Activated B cell treated with CpG ODN at 0.5 μM for 24 hours (primary cell): ENCODE measurements around the gene CFAP299. TPM values are rescaled to one million over a fixed set of nuclear protein-coding genes. Genes with fewer than 3 reads are reported as not detected.
"Not testable (repeated sequence)": the region's sequence is repeated elsewhere in the genome, so short reads cannot be mapped to it uniquely, and the experiment has no call there.

ENCODE experiments used
- ATAC-seq: fragments of 200-7000 bp; cut with Tn5 transposase; one replicate; pipeline ENCODE4 v1.10.0; 2021; ENCODE audit warnings: low read depth, mild to moderate bottlenecking, moderate library complexity
- CTCF ChIA-PET: fragments of 350-600 bp; sonication (Branson Sonifier 250); formaldehyde crosslinking; loops from one replicate; lab custom pipeline; 2021; ENCODE audit warnings: antibody characterized with exemption; lab: Charles Lee
- POLR2A ChIA-PET: fragments of 350-600 bp; sonication (Branson Sonifier 250); formaldehyde crosslinking; loops from one replicate; lab custom pipeline; 2021; ENCODE audit warnings: antibody characterized with exemption; lab: Charles Lee
- DNase-seq: peaks from one replicate; pipeline ENCODE4 v3.0.0; 2022
- H3K27ac Mint-ChIP-seq: one replicate; pipeline ENCODE4 v1.8.0; 2020; ENCODE audit warnings: mixed read lengths
- H3K27me3 Mint-ChIP-seq: one replicate; pipeline ENCODE4 v1.8.0; 2021; ENCODE audit warnings: mixed read lengths
- H3K36me3 Mint-ChIP-seq: one replicate; pipeline ENCODE4 v1.8.0; 2021; ENCODE audit warnings: low read depth, mixed read lengths
- H3K4me1 Mint-ChIP-seq: one replicate; pipeline ENCODE4 v1.8.0; 2021; ENCODE audit warnings: mixed read lengths
- H3K4me3 Mint-ChIP-seq: one replicate; pipeline ENCODE4 v1.8.0; 2020; ENCODE audit warnings: mild to moderate bottlenecking, mixed read lengths
- H3K9me3 Mint-ChIP-seq: one replicate; pipeline ENCODE4 v1.8.0; 2020; ENCODE audit warnings: mixed read lengths
- intact Hi-C: fragments of 100-400 bp; cut with micrococcal nuclease; formaldehyde crosslinking; loops from one replicate; pipeline ENCODE4 v1.15.1; 2024
- total RNA-seq: library from RNA; stranded (reverse); gene quantifications from 2 replicates; pipeline ENCODE4 v1.2.3, GENCODE V29; 2022
- TF ChIP-seq, protein P1 (sequence below): fragments of 200-600 bp; IDR thresholded peaks from one replicate; pipeline ENCODE4 v1.8.0; 2022; ENCODE audit warnings: antibody characterized with exemption, mild to moderate bottlenecking

The CFAP299 gene
- total RNA-seq, 1 donor from 2014 or later: not detected

GRCh38 chr4:80781431-80781830 lies 445.9 kb downstream of the CFAP299 start:
- Mint-ChIP-seq H3K27me3 (no peaks in the 10 kb centered on the region), H3K4me1 (no peaks in the 10 kb centered on the region), H3K9me3 (no peaks in the 10 kb centered on the region), H3K4me3 (no peak overlapping the region), H3K27ac (no peak overlapping the region), H3K36me3 (no peaks in the 10 kb centered on the region)
- intact Hi-C loops: no loop called here
- CTCF ChIA-PET: no interaction called here
- TF ChIP-seq, protein P1, sequence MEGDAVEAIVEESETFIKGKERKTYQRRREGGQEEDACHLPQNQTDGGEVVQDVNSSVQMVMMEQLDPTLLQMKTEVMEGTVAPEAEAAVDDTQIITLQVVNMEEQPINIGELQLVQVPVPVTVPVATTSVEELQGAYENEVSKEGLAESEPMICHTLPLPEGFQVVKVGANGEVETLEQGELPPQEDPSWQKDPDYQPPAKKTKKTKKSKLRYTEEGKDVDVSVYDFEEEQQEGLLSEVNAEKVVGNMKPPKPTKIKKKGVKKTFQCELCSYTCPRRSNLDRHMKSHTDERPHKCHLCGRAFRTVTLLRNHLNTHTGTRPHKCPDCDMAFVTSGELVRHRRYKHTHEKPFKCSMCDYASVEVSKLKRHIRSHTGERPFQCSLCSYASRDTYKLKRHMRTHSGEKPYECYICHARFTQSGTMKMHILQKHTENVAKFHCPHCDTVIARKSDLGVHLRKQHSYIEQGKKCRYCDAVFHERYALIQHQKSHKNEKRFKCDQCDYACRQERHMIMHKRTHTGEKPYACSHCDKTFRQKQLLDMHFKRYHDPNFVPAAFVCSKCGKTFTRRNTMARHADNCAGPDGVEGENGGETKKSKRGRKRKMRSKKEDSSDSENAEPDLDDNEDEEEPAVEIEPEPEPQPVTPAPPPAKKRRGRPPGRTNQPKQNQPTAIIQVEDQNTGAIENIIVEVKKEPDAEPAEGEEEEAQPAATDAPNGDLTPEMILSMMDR: no peak
- POLR2A ChIA-PET: no interaction called here
- no peak for ATAC-seq
- no peak for DNase-seq

DNA sequence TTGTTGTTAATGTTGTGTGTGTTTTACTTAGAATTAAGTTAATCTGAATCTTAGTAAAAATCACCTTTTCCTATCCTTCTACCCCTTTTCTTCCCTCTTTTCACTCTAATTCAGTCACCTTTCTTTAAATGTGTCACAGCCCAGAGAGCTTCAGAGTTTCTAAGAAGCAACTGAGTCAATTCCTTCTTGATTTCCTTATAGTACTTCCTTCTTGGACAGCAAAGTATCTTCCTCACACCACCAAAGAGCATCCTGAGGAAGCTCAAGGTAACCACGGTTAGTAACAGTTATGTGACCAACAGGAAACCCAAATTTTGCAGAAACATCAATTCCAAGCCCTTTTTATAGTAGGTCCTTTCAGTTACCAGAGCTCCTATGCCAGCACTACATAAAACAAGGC lies 451.8 kb downstream of the CFAP299 start:
- TF ChIP-seq, protein P1: no peak
- Mint-ChIP-seq H3K27ac (no peak overlapping the region), H3K4me1 (peaks cover 2% of the 10 kb centered on the region), H3K36me3 (no peaks in the 10 kb centered on the region), H3K4me3 (no peak overlapping the region), H3K9me3 (no peaks in the 10 kb centered on the region), H3K27me3 (no peaks in the 10 kb centered on the region)
- ChIA-PET CTCF (no interaction called here), POLR2A (no interaction called here)
- intact Hi-C loops: no loop called here
- ATAC-seq (no peak), DNase-seq (no peak)

DNA sequence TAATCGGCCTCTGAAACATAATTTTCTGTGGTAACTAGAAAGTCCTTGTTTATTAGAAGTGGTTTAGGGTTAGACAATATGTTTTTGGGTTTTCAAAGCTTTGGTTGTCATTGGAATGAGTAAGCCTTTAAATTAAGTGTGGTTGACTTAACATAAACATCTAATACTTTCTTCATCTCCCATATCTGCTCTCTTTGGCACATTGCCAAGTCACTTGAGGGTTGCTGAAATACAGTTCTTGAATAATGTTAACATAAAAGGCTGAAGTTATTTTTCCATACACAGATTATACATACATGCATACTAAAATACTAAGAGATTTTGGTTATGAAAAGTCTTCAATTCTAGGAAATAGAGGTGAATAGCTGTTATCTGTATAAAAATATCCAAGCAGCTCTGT lies 453.3 kb downstream of the CFAP299 start:
- H3K27ac Mint-ChIP-seq: no peak overlapping the region
- no peak for ATAC-seq
- TF ChIP-seq, protein P1: no peak
- H3K4me1 Mint-ChIP-seq: peaks cover 2% of the 10 kb centered on the region
- H3K27me3 Mint-ChIP-seq: no peaks in the 10 kb centered on the region
- no peak overlapping the region for H3K4me3 Mint-ChIP-seq
- DNase-seq: no peak
- ChIA-PET CTCF (no interaction called here), POLR2A (no interaction called here)
- intact Hi-C loops: no loop called here
- H3K9me3 Mint-ChIP-seq: no peaks in the 10 kb centered on the region
- no peaks in the 10 kb centered on the region for H3K36me3 Mint-ChIP-seq

GRCh38 chr4:80790152-80790551 lies 454.6 kb downstream of the CFAP299 start:
- CTCF ChIA-PET: no interaction called here
- no peak overlapping the region for H3K27ac Mint-ChIP-seq
- POLR2A ChIA-PET: no interaction called here
- TF ChIP-seq, protein P1: no peak
- H3K4me1 Mint-ChIP-seq: peaks cover 2% of the 10 kb centered on the region
- H3K36me3 Mint-ChIP-seq: no peaks in the 10 kb centered on the region
- ATAC-seq (no peak), DNase-seq (no peak)
- intact Hi-C loops: no loop called here
- H3K9me3 Mint-ChIP-seq: no peaks in the 10 kb centered on the region
- no peaks in the 10 kb centered on the region for H3K27me3 Mint-ChIP-seq
- H3K4me3 Mint-ChIP-seq: no peak overlapping the region

DNA sequence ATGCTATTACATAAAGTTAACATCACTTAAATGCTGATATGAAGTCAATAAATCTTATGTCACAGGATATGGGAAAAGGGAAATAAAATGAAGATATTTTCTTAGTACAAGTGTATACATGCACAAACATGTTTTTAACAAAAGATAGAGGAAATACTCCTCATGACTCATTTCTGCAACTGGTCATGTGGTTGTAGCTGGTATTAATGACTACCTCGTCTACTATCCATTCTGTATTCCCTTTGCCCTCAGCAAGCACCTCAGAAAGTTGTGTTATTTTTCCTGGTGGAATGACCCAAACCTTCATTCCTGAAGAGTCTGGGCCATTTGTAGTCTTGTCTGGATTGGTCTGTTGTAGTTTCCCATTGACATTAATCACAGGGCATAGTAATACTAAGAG lies 458.1 kb downstream of the CFAP299 start:
- intact Hi-C loops, H3K4me3 Mint-ChIP-seq, H3K4me1 Mint-ChIP-seq, H3K27ac Mint-ChIP-seq, DNase-seq, ATAC-seq, H3K9me3 Mint-ChIP-seq, POLR2A ChIA-PET, H3K27me3 Mint-ChIP-seq, H3K36me3 Mint-ChIP-seq, CTCF ChIA-PET: not testable (repeated sequence)

DNA sequence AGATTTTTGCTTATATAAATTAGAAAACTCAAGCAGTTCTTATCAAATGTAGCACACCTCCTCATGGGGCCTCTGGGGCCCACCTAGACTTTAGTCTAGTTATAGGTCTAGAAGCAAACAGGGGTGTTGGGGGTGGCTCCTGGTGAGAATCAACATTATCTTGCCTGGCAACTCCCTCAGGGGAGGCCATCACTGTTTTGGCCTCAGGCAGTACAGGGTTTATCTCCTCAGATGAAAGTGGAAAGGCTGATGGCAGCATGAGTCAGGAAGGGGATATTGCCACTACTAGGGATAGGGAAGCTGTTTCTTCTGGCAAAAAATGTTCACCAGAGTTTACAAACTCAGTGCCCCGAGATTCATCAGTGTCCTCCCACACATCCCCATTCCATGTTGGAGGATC lies 462.6 kb downstream of the CFAP299 start:
- Mint-ChIP-seq H3K27me3 (no peaks in the 10 kb centered on the region), H3K4me1 (no peaks in the 10 kb centered on the region), H3K36me3 (no peaks in the 10 kb centered on the region), H3K27ac (no peak overlapping the region), H3K4me3 (no peak overlapping the region), H3K9me3 (peaks cover 9% of the 10 kb centered on the region)
- ATAC-seq (no peak), DNase-seq (no peak)
- TF ChIP-seq, protein P1: no peak
- CTCF ChIA-PET: interaction anchor here (0.6 kb wide), 1 partner anchor 1361 kb away, joined by 3 read pairs; no protein-coding TSS in a partner anchor
- POLR2A ChIA-PET: no interaction called here
- intact Hi-C loops: no loop called here

DNA sequence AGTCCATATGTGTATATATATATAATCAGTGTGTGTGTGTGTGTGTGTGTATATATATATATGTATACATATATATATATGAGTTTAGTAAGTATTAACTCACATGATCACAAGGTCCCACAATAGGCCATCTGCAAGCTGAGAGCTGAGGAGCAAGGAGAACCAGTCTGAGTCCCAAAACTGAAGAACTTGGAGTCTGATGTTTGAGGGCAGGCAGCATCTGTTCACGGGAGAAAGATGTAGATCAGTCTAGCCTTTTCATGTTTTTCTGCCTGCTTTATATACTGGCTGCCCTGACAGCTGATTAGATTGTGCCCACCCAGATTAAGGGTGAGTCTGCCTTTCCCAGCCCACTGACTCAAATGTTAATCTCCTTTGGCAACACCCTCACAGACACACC lies 465.2 kb downstream of the CFAP299 start:
- POLR2A ChIA-PET, CTCF ChIA-PET, H3K36me3 Mint-ChIP-seq, DNase-seq, H3K27ac Mint-ChIP-seq, H3K9me3 Mint-ChIP-seq, H3K4me3 Mint-ChIP-seq, intact Hi-C loops, ATAC-seq, H3K4me1 Mint-ChIP-seq, H3K27me3 Mint-ChIP-seq: not testable (repeated sequence)
